Measurements from ENCODE around the gene TUBA1A. TPM values are rescaled to one million over a fixed set of nuclear protein-coding genes. Genes with fewer than 3 reads are reported as not detected.
A peak's percentile ranks its signal among the peaks of the same experiment; 100 is the strongest.
"Not testable (repeated sequence)": the region's sequence is repeated elsewhere in the genome, so short reads cannot be mapped to it uniquely, and the experiment has no call there.

Gene TUBA1A
- total RNA-seq, 1 donor from 2014 or later = 686 TPM

GRCh38 chr12:49201595-49202295 lies 12.9 kb upstream of the TUBA1A start:
- peak; percentile 95 for DNase-seq (ENCODE audit: low read depth in 2 of 2)

GRCh38 chr12:49200919-49201594 lies 12.2 kb upstream of the TUBA1A start:
- peak; percentile 89 to 92 for DNase-seq (ENCODE audit: low read depth in 2 of 2)

- peak; percentile 84 to 97 for DNase-seq (ENCODE audit: low read depth in 2 of 2)
These were observed 9.7 kb upstream of the TUBA1A start for GRCh38 chr12:49198431-49199155.

GRCh38 chr12:49197256-49197655 lies 8.4 kb upstream of the TUBA1A start:
- DNase-seq (ENCODE audit: low read depth in 2 of 2) = peak in 1 of 2 donors; percentile 43

- DNase-seq (ENCODE audit: low read depth in 2 of 2) = no peak
These were observed 6.9 kb upstream of the TUBA1A start for GRCh38 chr12:49195736-49196135.

- not testable (repeated sequence) for DNase-seq (ENCODE audit: low read depth in 2 of 2)
These were observed 4.9 kb upstream of the TUBA1A start for GRCh38 chr12:49193746-49194145.

DNA sequence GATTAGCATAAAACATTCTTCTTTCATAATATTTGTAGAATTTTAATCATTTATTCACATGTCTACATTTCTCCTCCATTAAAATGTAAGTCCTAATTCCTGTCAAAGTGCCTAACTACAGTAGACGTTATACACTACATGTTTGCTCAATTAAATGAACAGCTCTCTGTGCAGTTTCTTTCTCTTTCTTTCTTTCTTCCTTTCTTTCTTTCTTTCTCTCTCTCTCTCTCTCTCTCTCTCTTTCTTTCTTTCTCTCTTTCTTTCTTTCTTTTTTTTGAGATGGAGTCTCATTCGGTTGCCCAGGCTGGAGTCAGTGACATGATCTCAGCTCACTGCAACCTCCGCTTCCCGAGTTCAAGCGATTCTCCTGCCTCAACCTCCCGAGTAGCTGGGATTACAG lies 2.6 kb upstream of the TUBA1A start:
- not testable (repeated sequence) for DNase-seq (ENCODE audit: low read depth in 2 of 2)

GRCh38 chr12:49190974-49191373 lies 2.1 kb upstream of the TUBA1A start:
- DNase-seq (ENCODE audit: low read depth in 2 of 2) = no peak

DNA sequence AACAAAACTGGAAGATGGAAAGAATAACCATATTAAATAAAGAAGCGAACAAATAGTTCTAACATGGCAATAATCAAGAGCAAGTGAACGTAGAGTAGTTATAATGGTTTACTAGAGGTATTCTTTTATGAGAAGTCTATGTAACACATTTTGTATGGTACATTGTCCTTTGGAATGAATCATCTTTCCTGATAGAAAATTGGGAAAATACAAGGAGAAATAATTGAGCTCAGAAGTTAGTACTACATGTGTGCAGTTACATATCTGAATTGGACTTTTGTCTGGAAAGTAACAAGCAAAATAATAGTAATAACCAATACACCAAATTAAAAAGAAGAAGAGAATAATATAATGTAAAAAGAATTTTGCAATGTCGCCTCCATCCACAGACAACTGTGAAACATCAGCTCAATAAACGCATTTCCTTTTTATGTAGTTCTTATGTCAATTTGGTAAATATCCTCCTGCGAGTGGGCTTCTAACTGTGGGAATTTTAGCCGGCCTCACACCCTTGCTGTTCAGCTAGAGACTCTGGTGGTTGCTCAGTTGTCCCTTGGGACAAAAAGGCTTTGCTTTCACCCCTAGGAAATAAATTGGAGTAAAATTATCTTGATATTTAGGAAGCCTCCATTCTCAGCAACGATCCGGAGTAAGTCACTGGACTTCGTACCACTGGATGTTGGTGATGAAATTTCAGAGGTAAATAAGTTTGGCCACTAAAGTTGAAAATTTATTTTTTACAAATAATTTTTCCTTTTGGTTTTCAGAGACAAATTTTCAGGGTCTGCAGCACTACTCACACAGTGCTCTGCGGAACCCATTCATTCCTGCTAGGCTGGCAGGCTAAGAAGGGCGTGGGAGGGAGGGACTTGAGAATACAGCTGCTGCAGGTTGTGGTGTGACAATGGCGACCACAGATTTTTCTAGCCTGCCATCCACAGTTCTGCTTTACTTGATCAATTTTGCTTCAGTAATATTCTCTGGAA lies 1.1 kb upstream of the TUBA1A start:
- DNase-seq (ENCODE audit: low read depth in 2 of 2) = peak; percentile 36 to 57

- DNase-seq (ENCODE audit: low read depth in 2 of 2) = peak; percentile 76 to 81
These were observed 522 bp downstream of the TUBA1A start for GRCh38 chr12:49188201-49188915.

- DNase-seq (ENCODE audit: low read depth in 2 of 2) = peak; percentile 67
These were observed 1.7 kb downstream of the TUBA1A start for GRCh38 chr12:49187184-49187583.

DNA sequence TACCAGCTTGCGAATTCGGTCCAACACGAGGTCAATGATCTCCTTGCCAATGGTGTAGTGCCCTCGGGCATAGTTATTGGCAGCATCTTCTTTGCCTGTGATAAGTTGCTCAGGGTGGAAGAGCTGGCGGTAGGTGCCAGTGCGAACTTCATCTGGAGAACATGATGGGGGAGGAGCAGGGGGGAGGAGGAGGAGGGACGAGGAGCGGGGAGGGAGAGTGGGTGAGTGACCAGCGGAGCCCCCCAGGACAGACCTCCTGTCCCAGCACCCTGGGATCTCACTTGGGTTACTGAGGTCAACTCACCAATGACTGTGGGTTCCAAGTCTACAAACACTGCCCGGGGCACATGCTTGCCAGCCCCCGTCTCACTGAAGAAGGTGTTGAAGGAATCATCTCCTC lies 2.6 kb downstream of the TUBA1A start:
- not testable (repeated sequence) for DNase-seq (ENCODE audit: low read depth in 2 of 2)

GRCh38 chr12:49184697-49185096 lies 4.2 kb downstream of the TUBA1A start:
- DNase-seq (ENCODE audit: low read depth in 2 of 2) = not testable (repeated sequence)

- peak; percentile 32 to 53 for DNase-seq (ENCODE audit: low read depth in 2 of 2)
These were observed 5.5 kb downstream of the TUBA1A start for GRCh38 chr12:49183214-49183950.

GRCh38 chr12:49174218-49174617 lies 14.7 kb downstream of the TUBA1A start:
- no peak for DNase-seq (ENCODE audit: low read depth in 2 of 2)

- DNase-seq (ENCODE audit: low read depth in 2 of 2) = no peak
These were observed 18.0 kb downstream of the TUBA1A start for GRCh38 chr12:49170924-49171323.

DNA sequence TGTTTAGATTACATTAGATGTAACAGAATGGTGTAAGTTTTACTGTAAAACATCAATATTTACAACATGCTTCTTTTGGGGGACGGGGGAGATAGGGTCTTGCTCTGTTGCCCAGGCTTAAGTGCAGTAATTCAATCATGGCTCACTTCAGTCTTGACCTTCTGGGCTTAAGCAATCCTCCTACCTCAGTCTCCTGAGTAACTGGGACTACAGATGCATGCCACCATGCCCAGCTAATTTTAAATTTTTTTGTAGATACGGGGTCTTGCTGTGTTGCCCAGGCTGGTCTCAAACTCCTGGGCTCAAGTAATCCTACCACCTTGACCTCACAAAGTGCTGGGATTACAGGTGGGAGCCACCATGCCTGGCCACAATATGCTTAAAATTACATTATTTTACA lies 23.8 kb downstream of the TUBA1A start:
- no peak for DNase-seq (ENCODE audit: low read depth in 2 of 2)

GRCh38 chr12:49161901-49162300 lies 27.0 kb downstream of the TUBA1A start:
- DNase-seq (ENCODE audit: low read depth in 2 of 2) = not testable (repeated sequence)

DNA sequence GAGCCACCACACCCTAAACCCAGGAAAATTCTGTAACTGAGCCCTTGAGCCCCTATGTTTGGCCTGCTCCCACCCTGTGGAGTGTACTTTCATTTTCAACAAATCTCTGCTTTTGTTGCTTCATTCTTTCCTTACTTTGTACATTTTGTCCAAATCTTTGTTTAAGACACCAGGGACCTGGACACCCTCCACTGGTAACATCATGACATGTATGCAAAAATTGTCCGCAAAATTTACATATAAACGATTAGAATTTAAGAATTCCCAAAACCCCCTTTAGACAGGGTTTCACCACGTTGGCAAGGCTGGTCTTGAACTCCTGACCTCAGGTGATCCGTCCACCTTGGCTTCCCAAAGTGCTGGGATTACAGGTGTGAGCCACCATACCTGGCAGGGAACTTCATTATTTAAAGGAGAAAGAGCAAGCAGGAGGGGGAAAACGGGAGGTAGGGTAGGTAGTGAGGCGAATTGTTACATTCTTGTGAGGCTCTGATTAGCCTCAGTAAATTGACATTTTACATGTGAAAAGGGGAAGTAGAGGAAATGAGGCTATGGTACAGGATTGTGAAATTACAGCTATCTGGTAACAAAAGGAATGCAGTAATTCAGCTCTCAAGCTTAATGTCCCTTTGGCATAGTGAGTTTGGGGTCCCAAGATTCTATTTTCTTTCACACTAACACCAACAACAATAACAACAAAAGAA lies 27.6 kb downstream of the TUBA1A start:
- peak; percentile 8 for DNase-seq (ENCODE audit: low read depth in 2 of 2)
